ENCODE data around the gene ACOT6. TPM values are rescaled to one million over a fixed set of nuclear protein-coding genes. Genes with fewer than 3 reads are reported as not detected.

Gene ACOT6
- total RNA-seq, 1 donor from 2014 or later = not detected

GRCh38 chr14:73613046-73613383 lies 698 bp downstream of the ACOT6 start:
- peaks cover 3% of the 10 kb centered on the region for H3K27me3 Mint-ChIP-seq (ENCODE audit: unreplicated experiment)
- H3K27ac Mint-ChIP-seq (ENCODE audit: unreplicated experiment) = no peak overlapping the region
- no peaks in the 10 kb centered on the region for H3K4me1 Mint-ChIP-seq (ENCODE audit: low read depth, unreplicated experiment)
- H3K9me3 Mint-ChIP-seq (ENCODE audit: unreplicated experiment) = peaks cover 7% of the 10 kb centered on the region
- peak overlapping the region; percentile 89 for H3K4me3 Mint-ChIP-seq (ENCODE audit: unreplicated experiment)
- peak; percentile 16 for DNase-seq
- TF ChIP-seq CTCF (IDR thresholded peaks at IDR 0.05; ENCODE audit: partially characterized antibody, unreplicated experiment) = no peak
- no peaks in the 10 kb centered on the region for H3K36me3 Mint-ChIP-seq (ENCODE audit: unreplicated experiment)

- no peak for TF ChIP-seq CTCF (IDR thresholded peaks at IDR 0.05; ENCODE audit: partially characterized antibody, unreplicated experiment)
- no peak for DNase-seq
- Mint-ChIP-seq H3K4me1 (ENCODE audit: low read depth, unreplicated experiment) (no peaks in the 10 kb centered on the region), H3K9me3 (ENCODE audit: unreplicated experiment) (peaks cover 4% of the 10 kb centered on the region), H3K27ac (ENCODE audit: unreplicated experiment) (no peak overlapping the region), H3K4me3 (ENCODE audit: unreplicated experiment) (peak overlapping the region; percentile 89), H3K27me3 (ENCODE audit: unreplicated experiment) (peaks cover 3% of the 10 kb centered on the region), H3K36me3 (ENCODE audit: unreplicated experiment) (no peaks in the 10 kb centered on the region)
These were observed 1.2 kb downstream of the ACOT6 start for GRCh38 chr14:73613419-73613963.

GRCh38 chr14:73616831-73617230 lies 4.5 kb downstream of the ACOT6 start:
- TF ChIP-seq CTCF (IDR thresholded peaks at IDR 0.05; ENCODE audit: partially characterized antibody, unreplicated experiment) = no peak
- H3K27ac Mint-ChIP-seq (ENCODE audit: unreplicated experiment) = no peak overlapping the region
- H3K9me3 Mint-ChIP-seq (ENCODE audit: unreplicated experiment) = peaks cover 4% of the 10 kb centered on the region
- no peak overlapping the region for H3K4me3 Mint-ChIP-seq (ENCODE audit: unreplicated experiment)
- no peaks in the 10 kb centered on the region for H3K36me3 Mint-ChIP-seq (ENCODE audit: unreplicated experiment)
- H3K27me3 Mint-ChIP-seq (ENCODE audit: unreplicated experiment) = peaks cover 2% of the 10 kb centered on the region
- H3K4me1 Mint-ChIP-seq (ENCODE audit: low read depth, unreplicated experiment) = no peaks in the 10 kb centered on the region
- DNase-seq = no peak

- no peak overlapping the region for H3K27ac Mint-ChIP-seq (ENCODE audit: unreplicated experiment)
- H3K4me1 Mint-ChIP-seq (ENCODE audit: low read depth, unreplicated experiment) = no peaks in the 10 kb centered on the region
- DNase-seq = no peak
- H3K36me3 Mint-ChIP-seq (ENCODE audit: unreplicated experiment) = no peaks in the 10 kb centered on the region
- H3K9me3 Mint-ChIP-seq (ENCODE audit: unreplicated experiment) = peaks cover 1% of the 10 kb centered on the region
- H3K27me3 Mint-ChIP-seq (ENCODE audit: unreplicated experiment) = no peaks in the 10 kb centered on the region
- H3K4me3 Mint-ChIP-seq (ENCODE audit: unreplicated experiment) = no peak overlapping the region
- no peak for TF ChIP-seq CTCF (IDR thresholded peaks at IDR 0.05; ENCODE audit: partially characterized antibody, unreplicated experiment)
These were observed 7.2 kb downstream of the ACOT6 start for GRCh38 chr14:73619524-73619923.

GRCh38 chr14:73620268-73620667 lies 8.0 kb downstream of the ACOT6 start:
- Mint-ChIP-seq H3K36me3 (ENCODE audit: unreplicated experiment) (no peaks in the 10 kb centered on the region), H3K27me3 (ENCODE audit: unreplicated experiment) (no peaks in the 10 kb centered on the region), H3K4me1 (ENCODE audit: low read depth, unreplicated experiment) (no peaks in the 10 kb centered on the region), H3K4me3 (ENCODE audit: unreplicated experiment) (no peak overlapping the region), H3K9me3 (ENCODE audit: unreplicated experiment) (peaks cover 1% of the 10 kb centered on the region), H3K27ac (ENCODE audit: unreplicated experiment) (no peak overlapping the region)
- TF ChIP-seq CTCF (IDR thresholded peaks at IDR 0.05; ENCODE audit: partially characterized antibody, unreplicated experiment) = no peak
- no peak for DNase-seq
